ENCODE data around the gene MS4A4A.

The MS4A4A gene

GRCh38 chr11:60316317-60316716 is 35.9 kb downstream of the MS4A4A start:
- DNase-seq (ENCODE audit: low spot score): no peak
- no peak overlapping the region for H3K4me3 ChIP-seq
- no peak overlapping the region for H3K27ac ChIP-seq
- no peak for TF ChIP-seq CTCF (IDR thresholded peaks at IDR 0.05)

GRCh38 chr11:60318726-60319125 is 38.3 kb downstream of the MS4A4A start:
- Histone ChIP-seq H3K4me3 (no peak overlapping the region), H3K27ac (no peak overlapping the region)
- TF ChIP-seq CTCF (IDR thresholded peaks at IDR 0.05): no peak
- no peak for DNase-seq (ENCODE audit: low spot score)

GRCh38 chr11:60321051-60321450 is 40.6 kb downstream of the MS4A4A start:
- Histone ChIP-seq H3K27ac (no peak overlapping the region), H3K4me3 (no peak overlapping the region)
- no peak for DNase-seq (ENCODE audit: low spot score)
- TF ChIP-seq CTCF (IDR thresholded peaks at IDR 0.05): no peak

GRCh38 chr11:60326955-60327354 is 46.5 kb downstream of the MS4A4A start, which contains the start of gene MS4A6E:
MS4A6E (plus strand) TSS chr11:60327255; CDS start chr11:60334896, 7,641 bp downstream.
- no peak for DNase-seq (ENCODE audit: low spot score)
- TF ChIP-seq CTCF (IDR thresholded peaks at IDR 0.05): no peak
- Histone ChIP-seq H3K4me3 (no peak within 1 kb of the TSS), H3K27ac (no peak within 1 kb of the TSS)

- Histone ChIP-seq H3K27ac (no peak overlapping the region), H3K4me3 (no peak overlapping the region)
- no peak for TF ChIP-seq CTCF (IDR thresholded peaks at IDR 0.05)
- no peak for DNase-seq (ENCODE audit: low spot score)
Observed at GRCh38 chr11:60328460-60328859, 48.0 kb downstream of the MS4A4A start.

GRCh38 chr11:60332846-60333245 is 52.4 kb downstream of the MS4A4A start:
- no peak for DNase-seq (ENCODE audit: low spot score)
- H3K4me3 ChIP-seq: no peak overlapping the region
- H3K27ac ChIP-seq: no peak overlapping the region
- TF ChIP-seq CTCF (IDR thresholded peaks at IDR 0.05): no peak

GRCh38 chr11:60334005-60334620 is 53.6 kb downstream of the MS4A4A start:
- no peak for TF ChIP-seq CTCF (IDR thresholded peaks at IDR 0.05)
- DNase-seq (ENCODE audit: low spot score): no peak

More at GRCh38 chr11:60334005-60334620, 53.6 kb downstream of the MS4A4A start:
- Histone ChIP-seq H3K4me3 (no peak overlapping the region), H3K27ac (peak overlapping the region in 1 of 2 donors; percentile 0)

Measured in coronary artery (tissue), 2 donors.